Heart right ventricle (tissue), 16 donors: ENCODE results near the gene TEX2. TPM values are rescaled to one million over a fixed set of nuclear protein-coding genes. Genes with fewer than 3 reads are reported as not detected.
A peak's percentile ranks its signal among the peaks of the same experiment; 100 is the strongest.

Experiments used
- ATAC-seq, 8 donors: fragments of 200-7000 bp; cut with Tn5 transposase; one replicate each; pipeline ENCODE4 v1.9.1; 2020; ENCODE audit warnings: mild to moderate bottlenecking in 8 of 8, moderate library complexity in 8 of 8, moderate number of reproducible peaks in 1 of 8
- DNase-seq, 2 donors: peaks; one replicate each; pipeline ENCODE4 v3.0.0-alpha.2; 2020
- H3K27ac ChIP-seq, 10 donors: fragments of 200-600 bp; sonication (generic) in 2 of 10; one replicate each; pipeline versions ENCODE4 v1.5.0 to v1.8.0; 2020 to 2022; ENCODE audit warnings: mild to moderate bottlenecking in 3 of 10
- H3K27me3 ChIP-seq, 7 donors: fragments of 200-600 bp; one replicate each; pipeline ENCODE4 v1.8.0; 2021 to 2022; ENCODE audit warnings: mild to moderate bottlenecking in 2 of 7
- H3K36me3 ChIP-seq, 9 donors: fragments of 200-600 bp; sonication (generic) in 1 of 9; one replicate each; pipeline versions ENCODE4 v1.5.0 to v1.8.0; 2020 to 2022; ENCODE audit warnings: mild to moderate bottlenecking in 2 of 9
- H3K4me1 ChIP-seq, 9 donors: fragments of 200-600 bp; sonication (generic) in 1 of 9; one replicate each; pipeline versions ENCODE4 v1.5.0 to v1.8.0; 2020 to 2022; ENCODE audit warnings: mild to moderate bottlenecking in 4 of 9
- H3K4me3 ChIP-seq, 10 donors: fragments of 200-600 bp; sonication (generic) in 2 of 10; one replicate each; pipeline versions ENCODE4 v1.5.0 to v1.8.0; 2020 to 2022; ENCODE audit warnings: mild to moderate bottlenecking in 7 of 10, moderate library complexity in 2 of 10
- H3K9me3 ChIP-seq, 11 donors: fragments of 200-600 bp in 10 of 11; sonication (generic) in 2 of 11; one replicate each; pipeline versions ENCODE4 v1.5.0 to v1.8.0; 2013 to 2022; ENCODE audit warnings: mild to moderate bottlenecking in 2 of 11, control low read depth in 1 of 11, moderate library complexity in 1 of 11
- CTCF ChIP-seq, 9 donors: fragments of 200-600 bp; sonication (generic) in 2 of 9; IDR thresholded peaks; one replicate each; pipeline versions ENCODE4 v1.5.0 to v1.8.0; 2021 to 2022; ENCODE audit warnings: antibody characterized with exemption in 9 of 9, mild to moderate bottlenecking in 5 of 9, moderate library complexity in 1 of 9
- WGBS, 2 donors: extraction: QIAGEN DNeasy Blood & Tissue Kit; methylation state at CpG; one replicate each; pipeline ENCODE4 v1.1.7; 2013; ENCODE audit warnings: inconsistent platforms in 1 of 2; 5-methylcytosine and 5-hydroxymethylcytosine counted together
- intact Hi-C, 10 donors: fragments of 100-400 bp; cut with DNase I; formaldehyde crosslinking; loops; one replicate each; pipeline versions ENCODE4 v1.11.1 to v1.14.2; 2022
- polyA plus RNA-seq, 2 donors: library from polyadenylated mRNA; stranded (reverse); fragments of 200-250 nt; gene quantifications; one replicate each; pipeline ENCODE4 v1.2.3, GENCODE V29; 2013
- total RNA-seq, 10 donors: library from RNA; stranded (reverse); fragmentation: NEBNext Ultra II Directional in 3 of 10; extraction: Animal tissue kit (Norgen Biotek cat#: 25700) in 3 of 10; gene quantifications; one replicate each; pipeline versions ENCODE4 v1.2.1 to v1.2.4, GENCODE V29; 2021 to 2023
- donor health status: Arrhythmogenic right ventricular cardiomyopathy.
- donor health status: ischemic (EF 13 %, LVEDD 7.1; RV severe dilation, severe dysfunction).
- donor health status: healthy with polysubstance abuse.
- donor health status: DM: no; HTN: yes; CAD: no.
- donor health status: DM: no; HTN: no; CAD: no.
- donor health status: ischemic (EF 25% LVEDD 6.9; RV normal size, moderate dysfunction).
- donor health status: ischemic (EF 25% LVEDD 5.7; RV mildly dilated, moderate dysfunction).
- donor health status: healthy.
- donor health status: DM: yes; HTN: yes; CAD: no.
- donor health status: Ischemic cardiomyopathy.
- donor health status: ischemic (EF 35%, LVEDD 5.7; RV mildly dilated, moderate dysfunction).
- donor health status: nonischemic (EF 11% LVEDD 7.7; RV severe dilation, severe dysfunction).
- donor health status: DM: yes; HTN: yes; CAD: no.
- donor health status: PGD.
- donor health status: ischemic (EF 29% LVEDD 5.4; RV normal size, mild dysfunction).
- donor health status: nonischemic (EF 23%, LVEDD 6.1; RV moderate dilation, normal function).

Gene TEX2
- total and polyA plus RNA-seq, 12 donors: 15.9 to 60.5 (median 54.5) TPM

DNA sequence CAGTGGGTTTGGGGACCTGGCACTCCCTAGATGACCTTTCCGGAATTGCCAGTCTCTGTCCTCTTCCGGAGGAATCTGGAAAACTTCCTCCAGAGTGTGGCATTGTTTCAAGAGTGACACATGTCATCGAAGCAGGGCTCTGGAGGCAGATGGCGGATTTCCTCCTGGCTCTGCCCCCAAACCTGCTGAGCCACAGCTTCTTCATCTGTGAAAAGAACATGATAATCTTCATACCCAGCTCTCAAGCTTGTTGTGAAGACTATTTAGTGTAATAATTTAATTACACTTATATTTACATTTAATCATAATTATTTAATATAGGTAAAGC lies 19.7 kb upstream of the TEX2 start:
- WGBS, 2 donors: 15 to 18% methylated on average over 4 of the region's 4 CpGs
- Histone ChIP-seq H3K27me3 (no peaks in the 10 kb centered on the region), H3K36me3 (no peaks in the 10 kb centered on the region), H3K4me1 (peaks cover under 1 to 34% (median 22%) of the 10 kb centered on the region in 9 donors), H3K27ac (peak overlapping the region in 1 of 10 donors; percentile 22), H3K4me3 (peak overlapping the region in 2 of 10 donors; percentile 0 to 1), H3K9me3 (no peaks in the 10 kb centered on the region)
- no peak for DNase-seq
- intact Hi-C loops: loop anchor here (2.0 to 10.0 kb wide), 9 partner anchors 130 to 378 kb away; partner anchors contain the start of genes CSHL1 (in 1 of the 10), GH1 (in 1 of the 10) and ICAM2 (in 1 of the 10)
- peak in 2 of 8 donors; percentile 8 to 38 for ATAC-seq
- TF ChIP-seq CTCF (IDR thresholded peaks at IDR 0.05): no peak

DNA sequence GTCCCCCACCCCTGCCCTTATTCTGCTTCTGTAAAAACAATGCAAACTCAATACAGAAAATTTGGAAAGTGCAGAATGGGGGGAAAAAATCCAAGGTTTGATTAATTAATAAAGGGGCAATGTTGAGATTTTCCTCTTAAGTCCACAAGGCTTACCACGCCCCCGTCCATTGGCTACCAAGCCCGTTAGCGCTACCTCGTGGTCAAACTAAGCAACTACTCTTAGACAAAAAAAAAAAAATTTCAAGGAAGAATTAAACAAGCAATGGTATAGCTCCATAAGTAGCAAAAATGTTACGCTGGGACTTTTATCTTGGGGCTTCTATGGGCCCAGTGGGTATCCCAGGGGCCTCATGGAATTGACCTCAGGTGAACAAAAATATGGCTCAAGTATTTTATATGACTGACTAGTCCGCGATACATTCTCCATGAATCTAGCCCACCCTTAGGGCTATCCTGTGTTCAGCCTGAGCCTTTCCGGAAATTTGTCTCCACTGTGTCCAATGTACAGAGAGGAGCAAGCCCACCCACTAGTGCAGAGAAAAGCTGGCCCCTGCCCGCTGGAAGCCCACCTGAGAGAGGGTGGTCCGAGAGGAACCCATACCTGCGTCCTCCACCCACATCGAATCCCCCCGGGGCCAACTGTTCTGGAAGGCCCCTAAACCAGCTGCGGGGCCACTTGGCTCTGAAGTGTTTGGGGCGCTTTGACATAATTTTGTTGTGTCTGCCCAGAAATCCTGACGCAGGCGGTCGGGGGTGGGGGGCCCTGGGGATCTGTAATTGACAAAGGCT lies 19.1 kb upstream of the TEX2 start:
- DNase-seq (peak; percentile 26 to 56), ATAC-seq (peak; percentile 19 to 57 (median 42))
- peak overlapping the region in 3 of 10 donors; percentile 0 to 1 (median 1) for H3K4me3 ChIP-seq
- intact Hi-C loops: loop anchor here (2.0 to 10.0 kb wide), 10 partner anchors 130 to 377 kb away; partner anchors contain the start of genes CSHL1 (in 1 of the 10), GH1 (in 1 of the 10) and ICAM2 (in 1 of the 10)
- no peaks in the 10 kb centered on the region for H3K9me3 ChIP-seq
- WGBS, 2 donors: 40 to 48% methylated on average over 19 of the region's 19 CpGs
- H3K27me3 ChIP-seq: no peaks in the 10 kb centered on the region
- peaks cover 3 to 39% (median 28%) of the 10 kb centered on the region in 9 donors for H3K4me1 ChIP-seq
- peak overlapping the region in 1 of 10 donors; percentile 22 for H3K27ac ChIP-seq
- no peaks in the 10 kb centered on the region for H3K36me3 ChIP-seq
- TF ChIP-seq CTCF (IDR thresholded peaks at IDR 0.05): peak; percentile 75 to 89 (median 82)

- no peaks in the 10 kb centered on the region for H3K36me3 ChIP-seq
- H3K9me3 ChIP-seq: no peaks in the 10 kb centered on the region
- H3K4me3 ChIP-seq: no peak overlapping the region
- H3K4me1 ChIP-seq: peaks cover 3 to 46% (median 35%) of the 10 kb centered on the region in 9 donors
- ATAC-seq: peak in 6 of 8 donors; percentile 6 to 54 (median 31)
- no peak for TF ChIP-seq CTCF (IDR thresholded peaks at IDR 0.05)
- H3K27ac ChIP-seq: peak overlapping the region in 8 of 10 donors; percentile 11 to 91 (median 71)
- intact Hi-C loops: loop anchor here in 3 of 10 donors (5.0 to 10.0 kb wide), 4 partner anchors 121 to 364 kb away; partner anchors contain the start of genes CSHL1 (in 1 of the 3), ERN1 (in 1 of the 3) and GH1 (in 1 of the 3)
- 48 to 59% methylated on average over 3 of the region's 3 CpGs for WGBS, 2 donors
- H3K27me3 ChIP-seq: no peaks in the 10 kb centered on the region
- DNase-seq: peak in 1 of 2 donors; percentile 16
Measured at GRCh38 chr17:64278614-64279013, 15.6 kb upstream of the TEX2 start.

DNA sequence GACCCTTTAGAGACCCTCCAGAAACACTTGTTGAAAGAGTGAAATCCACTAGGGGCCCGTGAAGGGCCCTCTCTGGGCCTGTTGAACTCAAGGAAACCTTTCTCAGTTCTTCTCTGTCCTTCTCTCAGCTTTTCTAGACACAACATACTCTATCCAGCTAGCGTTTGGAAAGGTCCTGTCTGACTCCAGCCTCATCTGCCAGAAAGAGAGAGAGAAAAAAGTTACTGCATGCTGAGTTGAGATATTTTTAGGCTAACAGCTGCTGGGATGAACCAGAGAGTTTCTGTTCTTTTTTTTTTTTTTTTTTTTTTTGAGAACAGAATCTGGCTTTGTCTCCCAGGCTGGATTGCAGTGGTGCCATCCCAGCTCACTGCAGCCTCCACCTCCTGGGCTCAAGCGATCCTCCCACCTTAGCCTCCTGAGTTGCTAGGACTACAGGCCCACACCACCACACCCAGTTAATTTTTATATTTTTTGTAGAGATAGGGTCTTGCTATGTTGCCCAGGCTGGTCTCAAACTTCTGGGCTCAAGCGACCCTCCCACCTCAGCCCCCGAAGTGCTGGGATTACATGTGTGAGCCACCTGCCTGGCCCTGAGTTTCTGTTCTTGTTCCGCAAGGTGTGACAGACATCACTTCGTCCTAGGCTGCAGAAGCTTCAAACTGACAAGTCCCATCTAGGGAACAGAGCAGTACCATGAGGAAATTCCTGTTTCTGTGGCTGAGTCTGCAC lies 14.9 kb upstream of the TEX2 start:
- no peak for TF ChIP-seq CTCF (IDR thresholded peaks at IDR 0.05)
- Histone ChIP-seq H3K27me3 (no peaks in the 10 kb centered on the region), H3K9me3 (no peaks in the 10 kb centered on the region), H3K4me3 (no peak overlapping the region), H3K27ac (peak overlapping the region; percentile 33 to 91 (median 76)), H3K36me3 (no peaks in the 10 kb centered on the region), H3K4me1 (peaks cover 3 to 46% (median 35%) of the 10 kb centered on the region in 9 donors)
- WGBS, 2 donors: 73 to 76% methylated on average over 7 of the region's 7 CpGs
- DNase-seq (peak in 1 of 2 donors; percentile 28), ATAC-seq (peak; percentile 16 to 75 (median 68))
- intact Hi-C loops: loop anchor here in 3 of 10 donors (2.0 to 10.0 kb wide), 5 partner anchors 121 to 363 kb away; partner anchors contain the start of genes CSHL1 (in 1 of the 3), ERN1 (in 1 of the 3) and GH1 (in 1 of the 3)
